Psoas muscle (tissue), 8 donors: ENCODE results near the gene TMEM231. TPM values are rescaled to one million over a fixed set of nuclear protein-coding genes. Genes with fewer than 3 reads are reported as not detected.

Experiments used
- ATAC-seq, 4 donors: fragments of 200-7000 bp; cut with Tn5 transposase; one replicate each; pipeline ENCODE4 v1.9.1; 2020; ENCODE audit warnings: moderate library complexity in 3 of 4, mild to moderate bottlenecking in 2 of 4
- DNase-seq, 2 donors: peaks; one replicate each; pipeline ENCODE4 v3.0.0-alpha.2; 2020
- H3K27ac ChIP-seq: fragments of 200-600 bp; one replicate; pipeline ENCODE4 v1.8.0; 2022
- H3K27me3 ChIP-seq, 3 donors: fragments of 200-600 bp in 1 of 3; one replicate each; pipeline versions ENCODE4 v1.6.1 to v1.8.0; 2013 to 2022; ENCODE audit warnings: low read length in 2 of 3, mild to moderate bottlenecking in 2 of 3, moderate library complexity in 1 of 3; ENCODE audit not compliant: insufficient read depth in 3 of 3
- H3K36me3 ChIP-seq, 2 donors: fragments of 200-600 bp in 1 of 2; one replicate each; pipeline versions ENCODE4 v1.6.1 to v1.8.0; 2013 to 2022; ENCODE audit warnings: low read depth in 1 of 2, mild to moderate bottlenecking in 1 of 2, moderate library complexity in 1 of 2; ENCODE audit not compliant: insufficient read depth in 1 of 2
- H3K4me1 ChIP-seq: fragments of 200-600 bp; one replicate; pipeline ENCODE4 v1.8.0; 2022
- H3K4me3 ChIP-seq: fragments of 200-600 bp; one replicate; pipeline ENCODE4 v1.8.0; 2022; ENCODE audit warnings: mild to moderate bottlenecking
- H3K9me3 ChIP-seq: fragments of 200-600 bp; one replicate; pipeline ENCODE4 v1.8.0; 2022
- CTCF ChIP-seq: fragments of 200-600 bp; IDR thresholded peaks from one replicate; pipeline ENCODE4 v1.8.0; 2022; ENCODE audit warnings: antibody characterized with exemption
- WGBS, 3 donors: extraction: QIAGEN DNeasy Blood & Tissue Kit; methylation state at CpG; one replicate each; pipeline versions ENCODE4 v1.1.6 to v1.1.7; 2013; 5-methylcytosine and 5-hydroxymethylcytosine counted together
- intact Hi-C, 2 donors: fragments of 100-400 bp; cut with DNase I; formaldehyde crosslinking; loops; one replicate each; pipeline versions ENCODE4 v1.11.0 to v1.14.2; 2022
- polyA plus RNA-seq, 3 donors: library from polyadenylated mRNA; stranded (reverse); fragments of 200-250 nt; gene quantifications; one replicate each; pipeline ENCODE4 v1.2.3, GENCODE V29; 2013
- total RNA-seq, 4 donors: library from RNA; stranded (reverse); fragmentation: NEBNext Ultra II Directional in 2 of 4; extraction: Animal tissue kit (Norgen Biotek cat#: 25700) in 2 of 4; gene quantifications; one replicate each; pipeline versions ENCODE4 v1.2.1 to v1.2.4, GENCODE V29; 2021 to 2023
- donor health status: healthy with polysubstance abuse.
- donor health status: DM: no; HTN: no; CAD: no; lungs with moderate emphysema.
- donor health status: Bipolar disorder and iron deficiency.
- donor health status: healthy.
- donor health status: DM: yes; HTN: yes; CAD: no.
- donor health status: DM: no; HTN: no; CAD: no.
- donor health status: DM: no; HTN: no; CAD: no.
- donor health status: DM: yes; HTN: yes; CAD: no.

TMEM231 gene
- total and polyA plus RNA-seq, 7 donors, result 1.8 to 4.2 (median 2.4) TPM

- no peak for ATAC-seq
- 28 to 44% (median 40%) methylated on average over 5 of the region's 5 CpGs for WGBS, 3 donors
- no peak for TF ChIP-seq CTCF
- no peak for DNase-seq
- intact Hi-C loops, result no loop called here
- Histone ChIP-seq H3K4me3 (peak overlapping the region; percentile 45), H3K36me3 (no peaks in the 10 kb centered on the region), H3K4me1 (peaks cover 4% of the 10 kb centered on the region), H3K9me3 (no peaks in the 10 kb centered on the region), H3K27me3 (peaks cover 0 to 25% (median 3%) of the 10 kb centered on the region in 3 donors), H3K27ac (no peak overlapping the region)
These were observed 61.9 kb downstream of the TMEM231 start for GRCh38 chr16:75494184-75494583.

GRCh38 chr16:75491876-75492275 lies 64.2 kb downstream of the TMEM231 start:
- no peak for TF ChIP-seq CTCF
- Histone ChIP-seq H3K4me1 (peaks cover 4% of the 10 kb centered on the region), H3K27ac (no peak overlapping the region), H3K36me3 (no peaks in the 10 kb centered on the region), H3K4me3 (no peak overlapping the region), H3K27me3 (peaks cover 0 to 25% (median 3%) of the 10 kb centered on the region in 3 donors), H3K9me3 (no peaks in the 10 kb centered on the region)
- no peak for ATAC-seq
- DNase-seq, result no peak
- WGBS, 3 donors, result 74 to 92% (median 87%) methylated on average over 1 of the region's 1 CpG
- intact Hi-C loops, result no loop called here

GRCh38 chr16:75488322-75488721 lies 67.7 kb downstream of the TMEM231 start:
- intact Hi-C loops, result no loop called here
- Histone ChIP-seq H3K4me3 (no peak overlapping the region), H3K9me3 (no peaks in the 10 kb centered on the region), H3K36me3 (no peaks in the 10 kb centered on the region), H3K4me1 (peaks cover 4% of the 10 kb centered on the region), H3K27me3 (peaks cover 0 to 6% (median 0%) of the 10 kb centered on the region in 3 donors), H3K27ac (no peak overlapping the region)
- TF ChIP-seq CTCF, result no peak
- DNase-seq (no peak), ATAC-seq (no peak)
- WGBS, 3 donors, result 89 to 100% (median 94%) methylated on average over 2 of the region's 2 CpGs

Other genes with a start within 250 kb of the TMEM231 start
- 10 to 100 TPM; 16.6 to 21.9 (median 19.6) TPM for gene CFDP1, start 122.7 kb downstream of the TMEM231 start, total RNA-seq
- 10 to 100 TPM; 37.6 to 78.2 (median 39.2) TPM for gene CFDP1, start 122.7 kb downstream of the TMEM231 start, polyA plus RNA-seq
- gene TMEM170A, start 91.6 kb downstream of the TMEM231 start, total RNA-seq, result 1 to 10 TPM; 5.9 to 7.9 (median 7.0) TPM
- 1 to 10 TPM; 3.1 to 9.5 (median 9.2) TPM for gene TMEM170A, start 91.6 kb downstream of the TMEM231 start, polyA plus RNA-seq
- gene CHST6, start 60.8 kb downstream of the TMEM231 start, total RNA-seq, result under 1 TPM; 0.04 to 0.20 (median 0.15) TPM
- gene CHST6, start 60.8 kb downstream of the TMEM231 start, polyA plus RNA-seq, result 1 to 10 TPM in 1 of 3 donors, under 1 TPM in 2; 0.01 to 5.8 (median 0.08) TPM
- under 1 TPM in 1 of 4 donors, not detected in 3; 0.27 TPM for gene CHST5, start 20.1 kb downstream of the TMEM231 start, total RNA-seq
- gene CHST5, start 20.1 kb downstream of the TMEM231 start, polyA plus RNA-seq, result under 1 TPM in 2 of 3 donors, not detected in 1; 0.04 to 0.14 TPM
- gene GABARAPL2, start 10.1 kb upstream of the TMEM231 start, total RNA-seq, result 100 to 1,000 TPM; 107 to 180 (median 148) TPM
- 100 to 1,000 TPM; 116 to 215 (median 188) TPM for gene GABARAPL2, start 10.1 kb upstream of the TMEM231 start, polyA plus RNA-seq
- 10 to 100 TPM; 15.6 to 25.3 (median 20.3) TPM for gene ADAT1, start 67.0 kb upstream of the TMEM231 start, total RNA-seq
- gene ADAT1, start 67.0 kb upstream of the TMEM231 start, polyA plus RNA-seq, result 10 to 100 TPM in 2 of 3 donors, 1 to 10 TPM in 1; 6.9 to 26.1 (median 14.7) TPM
- 100 to 1,000 TPM; 162 to 185 (median 178) TPM for gene KARS1, start 91.4 kb upstream of the TMEM231 start, total RNA-seq
- gene KARS1, start 91.4 kb upstream of the TMEM231 start, polyA plus RNA-seq, result 100 to 1,000 TPM; 172 to 232 (median 208) TPM
- gene TERF2IP, start 91.5 kb upstream of the TMEM231 start, total RNA-seq, result 10 to 100 TPM; 48.0 to 59.0 (median 56.6) TPM
- gene TERF2IP, start 91.5 kb upstream of the TMEM231 start, polyA plus RNA-seq, result 10 to 100 TPM; 29.8 to 56.5 (median 45.8) TPM
- not detected for gene CPHXL2, start 120.8 kb upstream of the TMEM231 start, total RNA-seq
- not detected for gene CPHXL2, start 120.8 kb upstream of the TMEM231 start, polyA plus RNA-seq
- not detected for gene DUXB, start 145.2 kb upstream of the TMEM231 start, total RNA-seq
- gene DUXB, start 145.2 kb upstream of the TMEM231 start, polyA plus RNA-seq, result not detected
- not detected for gene CPHXL, start 170.2 kb upstream of the TMEM231 start, total RNA-seq
- not detected for gene CPHXL, start 170.2 kb upstream of the TMEM231 start, polyA plus RNA-seq